GM10266 (cell line): ENCODE measurements around the gene LCE3E.

Experiments used
- DNase-seq: peaks from one replicate; pipeline ENCODE4 v3.0.0; 2012; ENCODE audit errors: extremely low spot score
- TF ChIP-seq, protein P1 (sequence below): IDR thresholded peaks from 2 replicates; pipeline ENCODE4 v1.5.1; 2012; ENCODE audit warnings: mild to moderate bottlenecking, low read depth; ENCODE audit not compliant: control insufficient read depth, insufficient read depth; ENCODE audit errors: missing control alignments

Gene LCE3E

DNA sequence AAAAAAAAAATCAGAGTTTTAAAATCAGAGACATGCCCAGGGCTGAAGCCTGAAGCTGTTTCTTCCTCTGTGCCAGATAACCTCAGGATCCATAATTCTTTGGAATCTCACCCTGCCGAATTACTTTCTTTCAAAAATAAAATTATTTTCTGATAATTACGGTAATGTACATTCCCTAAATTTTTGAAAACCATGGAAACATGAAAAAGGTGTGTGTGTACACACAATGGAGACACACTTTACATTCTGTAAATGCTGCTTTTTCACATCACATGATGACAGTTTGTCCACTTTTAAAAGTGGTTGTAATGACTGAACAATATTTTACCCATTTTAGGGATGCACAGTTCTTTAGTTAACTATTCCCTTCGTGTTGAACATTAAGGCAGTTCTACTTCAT, 30.8 kb downstream of the LCE3E start:
- no peak for DNase-seq
- TF ChIP-seq, protein P1, sequence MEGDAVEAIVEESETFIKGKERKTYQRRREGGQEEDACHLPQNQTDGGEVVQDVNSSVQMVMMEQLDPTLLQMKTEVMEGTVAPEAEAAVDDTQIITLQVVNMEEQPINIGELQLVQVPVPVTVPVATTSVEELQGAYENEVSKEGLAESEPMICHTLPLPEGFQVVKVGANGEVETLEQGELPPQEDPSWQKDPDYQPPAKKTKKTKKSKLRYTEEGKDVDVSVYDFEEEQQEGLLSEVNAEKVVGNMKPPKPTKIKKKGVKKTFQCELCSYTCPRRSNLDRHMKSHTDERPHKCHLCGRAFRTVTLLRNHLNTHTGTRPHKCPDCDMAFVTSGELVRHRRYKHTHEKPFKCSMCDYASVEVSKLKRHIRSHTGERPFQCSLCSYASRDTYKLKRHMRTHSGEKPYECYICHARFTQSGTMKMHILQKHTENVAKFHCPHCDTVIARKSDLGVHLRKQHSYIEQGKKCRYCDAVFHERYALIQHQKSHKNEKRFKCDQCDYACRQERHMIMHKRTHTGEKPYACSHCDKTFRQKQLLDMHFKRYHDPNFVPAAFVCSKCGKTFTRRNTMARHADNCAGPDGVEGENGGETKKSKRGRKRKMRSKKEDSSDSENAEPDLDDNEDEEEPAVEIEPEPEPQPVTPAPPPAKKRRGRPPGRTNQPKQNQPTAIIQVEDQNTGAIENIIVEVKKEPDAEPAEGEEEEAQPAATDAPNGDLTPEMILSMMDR, result no peak

DNA sequence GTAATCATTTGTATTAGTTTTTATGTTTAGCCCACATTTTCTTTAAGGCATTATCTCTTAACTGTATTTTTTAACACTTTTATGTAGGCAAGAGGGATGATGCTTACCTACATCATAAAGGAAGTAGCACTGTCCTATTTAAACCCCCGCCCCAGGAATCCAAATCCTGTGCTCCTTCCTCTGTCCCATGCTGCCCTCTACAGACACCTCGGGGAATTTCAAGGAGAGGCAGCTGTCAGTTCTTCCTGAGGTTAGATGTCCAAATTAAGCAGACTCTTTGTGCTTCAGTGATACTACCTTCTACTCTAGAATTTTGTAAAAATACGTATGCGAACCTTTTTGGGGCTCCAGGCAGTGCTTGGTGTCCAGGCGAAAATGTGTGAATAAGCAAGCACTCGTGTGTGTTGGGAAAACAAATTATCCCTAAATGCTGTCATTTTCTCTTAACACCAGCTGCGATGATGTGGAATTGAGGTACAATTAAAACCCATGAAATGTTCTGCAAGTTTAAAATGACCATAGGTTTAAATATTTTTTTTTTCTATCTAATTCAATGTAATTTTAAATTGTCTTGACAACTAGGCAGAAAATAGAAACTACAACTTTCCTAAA, 33.1 kb downstream of the LCE3E start:
- DNase-seq, result no peak
- TF ChIP-seq, protein P1, result peak; percentile 69

DNA sequence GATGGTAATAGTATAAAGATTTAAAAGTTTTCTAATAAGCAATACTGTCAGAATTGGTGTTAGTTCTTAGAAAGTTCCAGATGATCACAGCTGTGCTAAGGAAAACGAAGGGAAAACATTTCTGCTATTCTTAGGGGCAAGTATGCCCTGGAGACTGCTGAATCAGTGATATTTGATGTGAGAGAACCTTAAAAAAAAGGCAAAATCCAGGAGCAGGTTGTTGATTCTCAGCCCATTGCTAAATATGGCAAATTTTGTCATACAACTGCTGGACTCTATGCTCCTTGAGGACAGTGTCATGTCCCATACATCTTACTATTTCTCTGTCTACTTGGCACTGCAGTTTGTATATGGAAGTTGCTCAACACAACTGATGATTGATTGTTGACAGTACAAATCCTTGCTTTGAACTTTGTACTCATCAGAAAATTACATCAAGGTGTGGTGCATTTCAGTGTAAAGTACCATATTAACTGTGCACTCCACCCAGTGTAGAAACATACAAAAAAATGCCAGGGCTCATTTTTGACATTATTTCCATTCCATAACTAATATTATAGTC, 41.4 kb downstream of the LCE3E start:
- no peak for DNase-seq
- TF ChIP-seq, protein P1, result no peak

DNA sequence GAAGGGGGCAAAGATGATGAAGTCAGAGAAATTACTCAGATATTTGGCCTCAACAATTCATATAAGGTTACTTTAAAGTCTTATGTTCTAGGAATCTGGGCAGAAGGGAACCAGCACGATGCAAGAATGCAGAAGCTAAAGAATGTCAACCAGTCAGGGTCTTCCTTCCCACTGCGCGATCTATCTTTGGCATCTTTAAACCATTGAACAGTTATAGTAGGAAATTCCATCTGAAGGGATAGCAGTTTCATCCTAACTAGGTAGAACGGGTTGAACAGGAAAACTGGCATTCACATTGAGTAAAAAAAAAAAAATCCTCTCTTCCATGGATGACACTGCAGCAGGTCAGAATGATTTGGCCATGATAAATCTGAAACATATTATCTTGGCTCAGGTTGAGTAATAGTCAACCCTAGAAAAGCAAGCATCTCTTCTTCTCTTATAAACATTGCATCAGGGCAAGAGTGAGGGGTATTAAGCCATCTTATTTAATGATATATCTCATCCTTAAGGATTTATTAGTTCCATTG, 46.0 kb downstream of the LCE3E start:
- no peak for DNase-seq
- TF ChIP-seq, protein P1, result no peak

DNA sequence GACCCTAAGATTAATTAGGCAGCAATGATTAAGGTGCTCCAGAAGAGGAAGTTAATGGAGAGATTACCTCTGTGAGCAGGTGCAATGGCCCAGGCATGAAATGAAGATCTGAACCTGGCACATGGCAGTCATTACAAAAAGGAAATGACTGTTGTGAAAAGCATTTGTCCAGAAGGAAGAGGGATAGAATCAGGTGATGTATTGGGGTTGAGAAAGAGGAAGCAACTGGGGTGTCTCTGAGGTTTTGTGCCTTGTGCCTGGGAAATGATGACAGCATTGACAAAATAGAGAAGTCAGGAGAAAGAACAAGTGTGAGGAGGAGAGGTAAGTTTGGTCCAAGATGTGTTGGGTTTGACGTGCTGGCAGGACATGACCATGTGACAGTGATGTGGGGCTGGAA, 46.7 kb downstream of the LCE3E start:
- DNase-seq, result no peak
- TF ChIP-seq, protein P1, result no peak

DNA sequence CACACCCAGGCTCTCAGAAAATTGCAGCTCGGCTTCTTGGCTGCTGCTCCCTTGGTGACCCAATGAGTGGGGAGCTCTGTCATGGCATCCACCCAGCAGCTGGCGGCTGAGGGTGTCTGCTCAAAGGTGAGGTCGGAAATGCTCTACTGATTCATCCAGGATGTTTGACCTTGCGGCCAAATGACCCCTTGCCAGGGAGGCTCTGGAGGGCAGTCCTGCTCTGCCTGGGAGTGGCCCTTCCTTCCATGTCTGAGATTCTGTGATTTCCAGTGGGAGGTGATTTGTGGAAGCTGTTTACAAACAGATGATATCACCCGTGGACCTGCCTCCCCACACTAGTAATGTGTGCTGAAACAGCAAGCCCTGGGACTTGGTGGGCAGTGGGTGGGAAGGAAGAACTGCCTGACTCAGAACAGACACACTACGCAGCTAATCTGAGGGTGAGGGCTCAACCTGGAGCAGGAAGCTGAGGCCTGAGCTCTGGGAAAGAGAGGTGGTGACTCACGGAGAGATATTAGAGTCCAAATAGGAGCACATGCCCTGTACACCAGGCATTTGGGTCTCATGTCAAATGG, 49.3 kb downstream of the LCE3E start:
- TF ChIP-seq, protein P1, result no peak

DNA sequence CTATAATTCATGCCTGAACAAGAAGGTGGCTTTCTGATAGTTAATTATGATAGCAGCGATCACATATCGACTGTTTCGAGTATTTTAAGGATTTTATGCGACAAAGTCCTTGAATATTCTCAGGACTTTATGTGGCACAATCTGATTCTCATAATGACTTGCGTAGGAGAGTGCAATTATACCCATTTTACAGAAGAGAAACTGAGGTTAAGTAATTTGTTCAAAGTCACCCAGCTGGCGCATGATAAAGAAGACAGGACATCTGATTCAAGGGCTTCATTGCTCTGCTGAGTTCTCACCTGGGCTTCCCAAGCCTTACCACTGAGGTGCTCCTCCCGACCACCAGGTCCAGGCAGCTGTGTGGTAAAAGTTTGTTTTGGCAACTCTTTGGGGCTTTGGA, 50.5 kb downstream of the LCE3E start:
- TF ChIP-seq, protein P1, result no peak
- no peak for DNase-seq

More for the DNA sequence above, 49.3 kb downstream of the LCE3E start:
- DNase-seq, result no peak
